HG03342 (cell line): ENCODE results near the gene EFL1.

Experiments used
- ATAC-seq: cut with Tn5 transposase; IDR thresholded peaks from one replicate; pipeline ENCODE4 v1.9.1; 2021; ENCODE audit warnings: mild to moderate bottlenecking, moderate library complexity; ENCODE audit not compliant: unreplicated experiment

The EFL1 gene

GRCh38 chr15:82168296-82168695, 94.2 kb downstream of the EFL1 start:
- ATAC-seq, result no peak

GRCh38 chr15:82165948-82166376, 96.6 kb downstream of the EFL1 start:
- ATAC-seq, result no peak

DNA sequence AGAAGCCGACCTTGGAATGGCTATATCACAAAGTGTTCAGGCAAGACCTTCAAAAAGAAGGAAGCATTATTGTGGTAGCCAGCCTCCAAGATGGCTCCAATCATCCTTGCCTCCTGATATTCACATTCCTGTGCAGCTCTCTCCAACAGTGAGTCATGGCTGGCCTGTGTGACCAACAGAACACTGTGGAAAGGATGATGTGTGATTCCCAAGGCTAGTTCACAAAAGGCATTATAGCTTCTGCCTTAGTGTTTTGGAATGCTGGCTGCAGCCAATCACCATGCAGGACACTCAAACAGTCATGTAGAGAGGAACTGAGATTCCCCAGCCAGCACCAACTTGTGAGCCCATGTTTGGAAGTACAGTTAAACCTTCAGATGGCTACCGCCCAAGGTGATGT, 102.6 kb downstream of the EFL1 start:
- no peak for ATAC-seq

- ATAC-seq, result no peak
These were observed 103.7 kb downstream of the EFL1 start for GRCh38 chr15:82158811-82159210.

DNA sequence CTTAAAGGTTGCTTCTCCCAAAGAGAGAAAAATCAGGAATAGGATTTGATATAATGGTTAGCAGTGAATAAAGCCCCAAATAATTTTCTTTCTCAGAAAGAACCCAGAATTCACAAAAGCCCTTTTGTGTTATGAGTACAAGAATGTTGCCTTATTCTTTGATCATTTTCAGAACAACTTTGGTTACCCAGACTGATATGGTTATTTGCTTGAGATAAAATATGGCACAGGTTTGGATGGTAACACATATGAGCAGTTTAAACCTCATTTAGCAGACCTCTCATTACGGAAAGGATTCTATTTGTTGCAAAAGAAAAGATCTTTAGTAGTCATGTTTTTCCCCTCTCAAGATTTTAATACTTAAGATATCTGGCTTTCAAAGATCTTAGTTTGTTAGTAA, 111.9 kb downstream of the EFL1 start:
- ATAC-seq, result no peak

DNA sequence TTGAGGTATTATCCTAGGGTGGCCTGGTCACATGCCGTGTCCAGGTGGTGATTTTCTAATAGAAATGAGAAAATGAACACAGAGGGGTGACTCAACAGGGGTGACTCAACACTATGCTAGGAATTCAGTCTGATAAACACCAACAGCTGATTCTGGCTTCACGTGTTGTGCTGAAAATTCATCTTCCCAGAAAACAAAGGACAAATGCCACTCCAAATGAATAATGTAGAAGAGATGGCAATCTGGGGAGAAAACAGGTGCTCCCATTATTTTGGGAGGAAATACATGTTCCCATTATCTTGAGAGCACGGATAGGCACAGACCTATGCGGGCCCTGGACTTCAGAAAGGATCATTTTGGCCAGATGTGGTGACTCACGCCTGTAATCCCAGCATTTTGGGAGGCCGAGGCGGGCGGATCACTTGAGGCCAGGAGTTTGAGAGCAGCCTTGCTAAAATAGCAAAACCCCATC, 115.5 kb downstream of the EFL1 start:
- no peak for ATAC-seq

GRCh38 chr15:82146576-82146975, 116.0 kb downstream of the EFL1 start:
- ATAC-seq, result no peak

DNA sequence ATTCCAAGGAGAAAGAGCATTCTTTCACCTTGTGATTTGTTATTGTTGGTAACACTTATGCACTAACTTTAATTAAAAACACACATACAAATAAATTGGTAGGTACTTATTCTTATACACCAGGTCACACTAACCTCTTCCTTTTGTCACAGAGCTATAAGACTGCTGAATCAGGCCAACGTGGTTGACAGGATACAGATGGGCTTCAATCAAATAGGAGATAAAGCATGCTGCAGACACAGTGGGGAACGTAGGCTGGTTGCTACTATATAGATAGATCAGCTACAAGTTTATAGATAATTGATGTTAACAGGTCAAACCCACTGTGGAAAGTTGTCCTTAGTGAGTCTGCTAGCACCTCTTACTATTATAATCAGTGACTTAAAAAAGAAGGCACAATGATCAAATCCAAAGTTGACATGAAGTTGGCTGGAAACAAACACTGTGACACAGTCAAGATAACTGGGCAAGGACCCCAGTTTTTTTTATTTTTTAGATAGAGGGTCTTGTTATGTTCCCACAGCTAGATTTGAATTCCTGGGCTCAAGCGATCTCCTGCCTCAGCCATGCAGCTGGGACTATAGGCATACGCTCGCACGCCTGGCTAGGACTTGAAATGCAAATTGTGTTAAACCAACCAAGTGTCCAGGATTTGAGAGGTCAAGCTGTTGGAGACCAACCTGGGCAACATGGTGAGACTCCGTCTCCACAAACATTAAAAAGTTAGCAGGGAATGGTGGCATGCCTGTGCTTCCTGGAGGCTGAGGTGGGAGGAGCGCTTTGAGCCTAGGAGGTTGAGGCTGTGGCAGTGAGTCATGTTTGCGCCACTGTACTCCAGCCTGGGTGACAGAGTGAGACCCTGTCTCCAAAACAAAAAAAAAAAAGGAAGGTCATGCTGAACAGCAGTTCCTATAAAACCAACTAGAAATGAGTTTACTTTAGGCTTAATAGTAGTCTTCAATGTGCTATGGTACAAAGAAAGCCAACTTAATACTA, 118.8 kb downstream of the EFL1 start:
- ATAC-seq, result no peak

- no peak for ATAC-seq
These were observed 121.6 kb downstream of the EFL1 start for GRCh38 chr15:82140886-82141285.

DNA sequence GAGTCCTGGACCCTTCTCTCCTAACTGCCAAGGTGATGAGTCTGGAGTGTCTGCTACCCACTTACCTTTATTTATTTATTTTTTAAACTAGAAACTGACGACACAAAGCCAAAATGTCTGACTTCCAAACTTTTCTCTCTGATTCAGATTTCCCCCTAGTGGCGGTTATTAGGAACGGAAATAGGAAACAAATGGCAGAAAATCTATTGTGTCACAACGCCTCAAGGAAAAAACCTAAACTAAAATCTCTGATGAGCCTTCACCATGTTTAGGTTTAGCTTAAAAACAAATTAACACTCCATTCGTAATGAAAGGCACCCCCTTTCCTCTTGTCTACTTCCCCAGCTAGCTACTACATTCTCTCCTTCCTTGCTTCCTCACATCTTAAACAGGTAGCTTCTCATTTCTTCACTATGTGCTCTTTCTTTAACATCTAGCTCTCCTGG, 122.7 kb downstream of the EFL1 start:
- ATAC-seq, result peak; percentile 61

- no peak for ATAC-seq
These were observed 124.2 kb downstream of the EFL1 start for GRCh38 chr15:82138306-82138705.

DNA sequence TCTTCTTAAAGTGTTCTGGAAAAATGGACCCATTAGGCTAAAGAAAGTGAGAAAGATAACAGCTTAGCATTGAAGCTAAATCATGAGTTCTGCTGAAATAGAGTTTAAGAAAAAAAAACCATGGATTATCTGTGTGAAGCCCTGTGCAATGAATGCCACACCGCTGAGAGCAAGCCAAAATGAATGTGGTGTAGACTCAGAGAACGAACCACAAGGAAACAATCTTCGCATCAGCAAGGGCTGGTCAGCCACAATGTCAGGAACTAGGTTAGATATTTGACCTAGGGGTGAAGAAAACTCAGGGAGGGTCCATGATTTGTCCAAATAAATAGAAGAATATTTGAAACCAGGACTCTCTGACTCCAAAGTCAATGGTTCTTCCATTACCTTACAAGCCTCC, 125.3 kb downstream of the EFL1 start:
- no peak for ATAC-seq

- no peak for ATAC-seq
These were observed 126.4 kb downstream of the EFL1 start for GRCh38 chr15:82136120-82136519.

DNA sequence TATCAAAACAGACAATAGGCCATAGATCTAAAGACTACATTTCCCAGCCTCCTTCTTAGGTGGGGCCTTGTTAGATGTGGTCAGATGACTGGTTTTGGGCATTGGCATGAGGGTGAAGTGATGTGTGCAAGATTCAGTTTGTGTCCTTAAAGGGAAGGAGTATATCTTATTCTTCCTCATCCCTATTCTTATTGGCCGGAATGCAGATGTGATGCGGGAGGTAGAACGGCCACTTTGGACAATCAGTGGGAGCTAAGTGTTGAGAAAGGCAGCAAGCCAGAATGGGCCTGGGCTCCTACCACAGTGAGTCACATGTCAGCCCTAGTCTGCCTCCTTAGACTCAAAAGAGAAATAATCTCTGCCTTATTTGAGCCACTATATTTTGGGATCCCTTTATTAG, 126.9 kb downstream of the EFL1 start:
- no peak for ATAC-seq

DNA sequence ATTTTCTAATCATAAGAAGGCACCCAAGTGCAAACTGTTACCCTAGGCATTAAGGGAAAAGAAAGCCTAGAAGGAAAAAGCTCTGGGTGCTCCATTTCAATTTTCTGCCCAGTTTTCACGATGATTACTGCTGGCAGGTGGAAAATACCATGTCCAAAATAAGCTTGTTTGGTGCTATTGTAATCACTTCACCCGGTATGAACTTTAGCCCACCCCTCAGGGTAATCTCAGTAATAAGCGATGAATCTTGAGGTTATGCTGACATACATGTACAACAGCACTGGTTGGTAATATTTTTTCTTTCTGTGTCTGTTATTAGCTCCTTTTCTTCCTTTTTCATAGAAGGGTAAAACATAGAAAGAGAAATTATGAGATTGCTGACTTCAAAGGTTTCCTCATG, 128.1 kb downstream of the EFL1 start:
- ATAC-seq, result no peak

GRCh38 chr15:82133251-82133650, 129.3 kb downstream of the EFL1 start:
- no peak for ATAC-seq

DNA sequence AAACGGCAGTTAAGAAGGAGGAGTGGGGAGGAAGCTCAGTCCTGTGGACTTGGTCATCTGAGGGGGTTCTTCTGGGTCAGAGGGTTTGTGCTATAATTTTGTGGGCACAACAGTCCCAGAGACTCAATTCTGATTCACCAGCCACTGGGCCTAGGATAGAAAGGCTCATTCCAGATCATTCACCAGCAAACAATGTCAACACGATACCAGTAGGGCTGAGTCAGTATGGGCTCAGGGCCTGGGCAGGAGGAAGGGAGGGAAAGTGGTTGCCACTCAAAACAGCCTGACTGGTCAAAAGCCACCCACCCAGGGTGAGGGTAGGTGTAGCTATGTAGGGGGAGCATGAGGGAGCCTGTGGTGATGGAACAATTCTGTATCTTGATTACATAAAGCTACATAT, 129.8 kb downstream of the EFL1 start:
- ATAC-seq, result no peak

- no peak for ATAC-seq
These were observed 130.4 kb downstream of the EFL1 start for GRCh38 chr15:82132096-82132495.

- no peak for ATAC-seq
These were observed 132.3 kb downstream of the EFL1 start for GRCh38 chr15:82130248-82130647.

DNA sequence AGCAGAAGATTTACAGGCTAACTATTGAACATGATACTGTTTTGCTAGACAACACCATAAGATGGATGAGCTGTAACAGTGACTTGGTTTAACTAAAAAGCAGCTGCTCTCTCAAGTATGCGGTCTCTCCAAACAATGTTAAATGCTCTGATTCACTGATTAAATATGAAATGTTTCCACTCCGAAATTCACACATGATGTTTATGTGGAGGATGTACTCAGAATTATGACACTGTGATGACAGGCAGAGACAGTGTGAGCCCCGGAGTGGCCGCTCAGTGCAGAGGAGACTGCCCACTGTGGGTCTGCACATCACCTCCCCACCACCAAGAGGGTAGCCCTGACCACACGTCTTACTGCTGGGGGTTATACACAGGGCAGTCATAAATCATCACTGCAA, 132.8 kb downstream of the EFL1 start:
- no peak for ATAC-seq

DNA sequence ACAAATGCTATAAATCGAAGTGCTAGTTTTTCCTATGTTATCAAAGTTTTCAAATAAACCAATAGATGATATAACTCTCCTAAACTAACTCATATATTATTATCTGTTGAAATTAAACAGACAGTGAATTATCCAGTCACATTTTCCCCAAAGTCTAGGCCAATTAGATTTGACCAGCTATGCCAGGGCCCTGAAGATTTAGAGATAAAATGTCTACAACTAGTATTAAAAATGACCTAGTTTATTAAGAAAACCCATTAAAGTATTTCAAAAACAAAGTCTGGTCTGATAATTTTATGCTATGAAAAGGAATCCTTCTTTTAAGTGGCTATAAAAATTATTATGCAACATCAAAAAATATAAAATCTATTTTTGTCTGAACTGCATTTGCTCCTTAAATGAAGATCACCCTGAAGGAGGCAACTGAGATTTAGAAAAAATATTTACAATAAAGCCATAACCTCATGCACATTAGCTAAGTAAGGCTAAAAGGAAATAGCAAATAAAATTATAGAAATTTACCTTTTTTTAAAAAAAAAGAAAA, 133.3 kb downstream of the EFL1 start:
- no peak for ATAC-seq
